ENCODE data around the gene SETD5. TPM values are rescaled to one million over a fixed set of nuclear protein-coding genes. Genes with fewer than 3 reads are reported as not detected.

SETD5 gene
- total and polyA plus RNA-seq, 2 experiments from 2014 or later = 143 to 172 TPM

GRCh38 chr3:9498781-9499180 lies 101.4 kb downstream of the SETD5 start (continued):
- TF ChIP-seq, protein P1, sequence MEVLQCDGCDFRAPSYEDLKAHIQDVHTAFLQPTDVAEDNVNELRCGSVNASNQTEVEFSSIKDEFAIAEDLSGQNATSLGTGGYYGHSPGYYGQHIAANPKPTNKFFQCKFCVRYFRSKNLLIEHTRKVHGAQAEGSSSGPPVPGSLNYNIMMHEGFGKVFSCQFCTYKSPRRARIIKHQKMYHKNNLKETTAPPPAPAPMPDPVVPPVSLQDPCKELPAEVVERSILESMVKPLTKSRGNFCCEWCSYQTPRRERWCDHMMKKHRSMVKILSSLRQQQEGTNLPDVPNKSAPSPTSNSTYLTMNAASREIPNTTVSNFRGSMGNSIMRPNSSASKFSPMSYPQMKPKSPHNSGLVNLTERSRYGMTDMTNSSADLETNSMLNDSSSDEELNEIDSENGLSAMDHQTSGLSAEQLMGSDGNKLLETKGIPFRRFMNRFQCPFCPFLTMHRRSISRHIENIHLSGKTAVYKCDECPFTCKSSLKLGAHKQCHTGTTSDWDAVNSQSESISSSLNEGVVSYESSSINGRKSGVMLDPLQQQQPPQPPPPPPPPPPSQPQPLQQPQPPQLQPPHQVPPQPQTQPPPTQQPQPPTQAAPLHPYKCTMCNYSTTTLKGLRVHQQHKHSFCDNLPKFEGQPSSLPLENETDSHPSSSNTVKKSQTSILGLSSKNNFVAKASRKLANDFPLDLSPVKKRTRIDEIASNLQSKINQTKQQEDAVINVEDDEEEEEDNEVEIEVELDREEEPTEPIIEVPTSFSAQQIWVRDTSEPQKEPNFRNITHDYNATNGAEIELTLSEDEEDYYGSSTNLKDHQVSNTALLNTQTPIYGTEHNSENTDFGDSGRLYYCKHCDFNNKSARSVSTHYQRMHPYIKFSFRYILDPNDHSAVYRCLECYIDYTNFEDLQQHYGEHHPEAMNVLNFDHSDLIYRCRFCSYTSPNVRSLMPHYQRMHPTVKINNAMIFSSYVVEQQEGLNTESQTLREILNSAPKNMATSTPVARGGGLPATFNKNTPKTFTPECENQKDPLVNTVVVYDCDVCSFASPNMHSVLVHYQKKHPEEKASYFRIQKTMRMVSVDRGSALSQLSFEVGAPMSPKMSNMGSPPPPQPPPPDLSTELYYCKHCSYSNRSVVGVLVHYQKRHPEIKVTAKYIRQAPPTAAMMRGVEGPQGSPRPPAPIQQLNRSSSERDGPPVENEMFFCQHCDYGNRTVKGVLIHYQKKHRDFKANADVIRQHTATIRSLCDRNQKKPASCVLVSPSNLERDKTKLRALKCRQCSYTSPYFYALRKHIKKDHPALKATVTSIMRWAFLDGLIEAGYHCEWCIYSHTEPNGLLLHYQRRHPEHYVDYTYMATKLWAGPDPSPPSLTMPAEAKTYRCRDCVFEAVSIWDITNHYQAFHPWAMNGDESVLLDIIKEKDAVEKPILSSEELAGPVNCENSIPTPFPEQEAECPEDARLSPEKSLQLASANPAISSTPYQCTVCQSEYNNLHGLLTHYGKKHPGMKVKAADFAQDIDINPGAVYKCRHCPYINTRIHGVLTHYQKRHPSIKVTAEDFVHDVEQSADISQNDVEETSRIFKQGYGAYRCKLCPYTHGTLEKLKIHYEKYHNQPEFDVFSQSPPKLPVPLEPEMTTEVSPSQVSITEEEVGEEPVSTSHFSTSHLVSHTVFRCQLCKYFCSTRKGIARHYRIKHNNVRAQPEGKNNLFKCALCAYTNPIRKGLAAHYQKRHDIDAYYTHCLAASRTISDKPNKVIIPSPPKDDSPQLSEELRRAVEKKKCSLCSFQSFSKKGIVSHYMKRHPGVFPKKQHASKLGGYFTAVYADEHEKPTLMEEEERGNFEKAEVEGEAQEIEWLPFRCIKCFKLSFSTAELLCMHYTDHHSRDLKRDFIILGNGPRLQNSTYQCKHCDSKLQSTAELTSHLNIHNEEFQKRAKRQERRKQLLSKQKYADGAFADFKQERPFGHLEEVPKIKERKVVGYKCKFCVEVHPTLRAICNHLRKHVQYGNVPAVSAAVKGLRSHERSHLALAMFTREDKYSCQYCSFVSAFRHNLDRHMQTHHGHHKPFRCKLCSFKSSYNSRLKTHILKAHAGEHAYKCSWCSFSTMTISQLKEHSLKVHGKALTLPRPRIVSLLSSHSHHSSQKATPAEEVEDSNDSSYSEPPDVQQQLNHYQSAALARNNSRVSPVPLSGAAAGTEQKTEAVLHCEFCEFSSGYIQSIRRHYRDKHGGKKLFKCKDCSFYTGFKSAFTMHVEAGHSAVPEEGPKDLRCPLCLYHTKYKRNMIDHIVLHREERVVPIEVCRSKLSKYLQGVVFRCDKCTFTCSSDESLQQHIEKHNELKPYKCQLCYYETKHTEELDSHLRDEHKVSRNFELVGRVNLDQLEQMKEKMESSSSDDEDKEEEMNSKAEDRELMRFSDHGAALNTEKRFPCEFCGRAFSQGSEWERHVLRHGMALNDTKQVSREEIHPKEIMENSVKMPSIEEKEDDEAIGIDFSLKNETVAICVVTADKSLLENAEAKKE (CRISPR knock-in tag; IDR thresholded peaks at IDR 0.05) = no peak
- TF ChIP-seq CTCF (conservative IDR thresholded peaks at IDR 0.05; ENCODE audit: low read depth in 2 of 2) = no peak

GRCh38 chr3:9499455-9500107 lies 102.2 kb downstream of the SETD5 start:
- H3F3A ChIP-seq (replicated peaks; ENCODE audit: low read depth) = no peaks in the 10 kb centered on the region
- no peaks in the 10 kb centered on the region for H3K9me2 ChIP-seq (ENCODE audit: insufficient read depth)
- DNase-seq (ENCODE audit: low spot score) (peak; percentile 77), ATAC-seq (peak; percentile 43)
- Mint-ChIP-seq H3K36me3 (ENCODE audit: low read depth) (no peaks in the 10 kb centered on the region; the same call in 2 of the 3 replicates), H3K4me3 (peak overlapping the region; percentile 85), H3K9me3 (no peaks in the 10 kb centered on the region), H3K27ac (no peak overlapping the region), H3K27me3 (ENCODE audit: insufficient read depth, low read depth, poor library complexity) (peaks cover 29% of the 10 kb centered on the region), H3K4me1 (peaks cover 11% of the 10 kb centered on the region)
- no peaks in the 10 kb centered on the region for H4K20me1 ChIP-seq (replicated peaks; ENCODE audit: insufficient read depth)
- H3K36me3 ChIP-seq (ENCODE audit: insufficient read depth) = no peaks in the 10 kb centered on the region
- H3K4me3 ChIP-seq = peak overlapping the region; percentile 98
- no peaks in the 10 kb centered on the region for H3K4me1 ChIP-seq (ENCODE audit: insufficient read depth)
- no peaks in the 10 kb centered on the region for H3K79me2 ChIP-seq (replicated peaks; ENCODE audit: insufficient read depth)
- peak overlapping the region; percentile 99 for H2AFZ ChIP-seq
- peak overlapping the region; percentile 98 for H3K4me2 ChIP-seq
- H3K27me3 ChIP-seq (ENCODE audit: insufficient read depth) = peaks cover 34% of the 10 kb centered on the region
- H3K27ac ChIP-seq (ENCODE audit: low read depth) = no peak overlapping the region
- TF ChIP-seq CTCF (conservative IDR thresholded peaks at IDR 0.05; ENCODE audit: low read depth in 2 of 2) = 0 out of 4 replicates have a peak, but pooled peaks of 1 of the 2 experiments have one; percentile 7
- no peak for TF ChIP-seq STAT1 (IDR thresholded peaks at IDR 0.05; ENCODE audit: unreplicated experiment)
- TF ChIP-seq, protein P1 (CRISPR knock-in tag; IDR thresholded peaks at IDR 0.05) = no peak

Data from GM23338 (cell line).